GM10847 (cell line): ENCODE measurements around the gene SCGN.

Experiments used
- POLR2A ChIP-seq: IDR thresholded peaks from 2 replicates; pipeline ENCODE4 v1.6.1; 2011; ENCODE audit not compliant: insufficient read length; ENCODE audit errors: extremely low read depth

SCGN gene

DNA sequence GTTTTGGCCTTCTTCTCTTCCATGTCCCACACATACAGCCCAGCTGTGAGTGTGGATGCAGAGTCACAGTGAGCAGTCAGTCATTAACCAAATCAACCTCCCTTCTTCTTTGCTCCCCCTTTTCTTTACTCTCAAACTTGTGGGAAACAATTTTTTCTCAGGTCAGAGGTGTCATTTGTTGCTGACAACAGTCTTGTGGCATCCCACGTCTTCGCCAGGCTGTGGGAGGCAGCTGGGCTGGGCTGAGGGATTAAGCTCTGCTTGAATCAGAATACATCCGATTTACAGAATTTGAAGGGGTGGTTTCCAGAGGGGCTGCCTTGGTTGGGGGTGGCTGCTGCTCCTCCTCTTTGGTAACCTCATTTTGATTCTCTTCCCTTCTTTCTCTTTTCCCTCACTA, 40.5 kb downstream of the SCGN start:
- no peak for TF ChIP-seq POLR2A

DNA sequence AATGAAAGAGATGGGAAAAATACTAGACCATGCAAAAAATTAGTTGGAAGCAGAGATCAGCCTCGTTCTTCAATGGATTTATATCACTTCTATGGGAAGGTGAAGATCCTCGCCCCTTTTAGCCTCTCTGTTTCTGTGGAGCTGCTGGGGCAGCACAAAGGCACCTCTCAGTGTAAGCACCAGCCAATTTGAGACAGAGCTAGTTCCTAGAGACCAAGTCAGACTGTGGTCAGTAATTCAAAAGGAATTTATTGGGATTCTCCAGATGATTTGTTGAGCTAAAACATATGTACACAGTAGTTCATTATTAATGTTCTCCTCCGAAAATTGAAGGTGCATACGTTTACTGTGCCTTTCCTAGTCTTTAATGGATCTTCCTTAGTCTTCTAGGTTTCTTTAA, 42.4 kb downstream of the SCGN start:
- no peak for TF ChIP-seq POLR2A

DNA sequence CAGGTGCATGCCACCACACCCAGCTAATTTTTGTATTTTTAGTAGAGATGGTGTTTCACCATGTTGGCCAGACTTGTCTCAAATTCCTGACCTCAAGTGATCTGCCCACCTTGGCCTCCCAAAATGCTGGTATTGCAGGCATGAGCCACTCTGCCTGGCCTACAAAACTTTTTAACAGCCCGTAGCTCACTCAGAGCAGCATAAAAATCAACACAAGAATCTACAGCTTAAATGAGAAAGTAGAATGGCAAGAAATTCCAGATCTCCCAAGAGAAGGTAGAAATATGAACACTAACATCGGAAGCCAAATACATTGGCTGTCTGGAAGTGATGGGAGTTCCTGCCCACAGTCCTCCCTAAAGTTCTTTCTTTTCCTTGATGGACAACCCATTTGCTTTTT, 43.7 kb downstream of the SCGN start:
- TF ChIP-seq POLR2A, result no peak

DNA sequence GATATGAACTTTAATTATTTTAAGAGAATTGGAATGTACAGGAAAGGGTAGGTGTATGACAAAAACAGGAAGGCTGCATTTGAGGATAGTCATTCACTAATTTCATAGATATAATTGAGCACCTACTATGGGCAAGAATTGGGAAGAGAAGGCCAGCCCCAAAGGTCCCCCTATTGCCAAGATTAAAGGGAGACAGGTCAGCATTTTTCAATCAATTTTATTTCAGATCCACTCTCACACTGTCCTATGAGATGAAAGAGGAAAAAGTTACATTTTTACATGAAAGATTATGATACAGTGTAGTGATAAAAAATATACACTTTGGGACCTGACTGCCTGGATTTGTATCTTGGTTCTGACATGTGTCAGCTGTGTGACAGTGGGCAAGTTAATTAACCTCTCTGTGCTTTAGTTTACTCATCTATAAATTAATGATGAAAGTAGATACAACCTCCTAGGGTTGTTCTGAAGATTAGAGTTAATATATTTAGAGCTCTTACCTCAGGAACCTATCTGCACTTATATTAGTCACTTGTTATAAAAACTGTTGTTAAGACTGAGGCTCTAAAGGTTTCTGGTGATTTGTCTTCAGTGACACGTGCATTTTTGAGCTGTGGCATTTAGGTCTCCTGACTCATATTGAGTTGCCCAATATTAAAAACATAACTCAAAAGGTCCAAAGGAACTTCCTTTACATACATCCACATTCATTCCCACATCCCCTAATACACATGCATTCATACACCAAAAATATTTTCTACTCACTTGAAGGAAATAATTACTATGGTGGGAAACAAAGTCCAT, 45.7 kb downstream of the SCGN start:
- no peak for TF ChIP-seq POLR2A

DNA sequence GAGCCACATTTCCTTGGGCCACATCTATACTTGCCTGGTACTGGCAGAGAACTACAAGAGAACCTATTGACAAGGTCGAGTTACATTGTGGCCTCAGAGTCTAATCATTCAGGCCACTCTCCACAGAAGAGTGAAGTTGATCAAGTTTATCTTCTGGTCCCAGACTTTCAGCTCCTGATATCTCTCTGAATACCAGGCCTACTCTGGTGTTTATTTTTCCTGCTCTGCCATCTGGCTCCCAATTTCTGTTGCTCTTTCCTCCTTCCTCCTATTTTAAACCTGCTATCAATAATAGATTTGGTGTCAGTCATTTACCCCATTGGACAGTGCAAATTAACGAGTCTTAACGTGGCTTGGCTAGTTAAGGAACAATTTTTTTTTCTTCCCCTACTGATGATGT, 46.6 kb downstream of the SCGN start:
- no peak for TF ChIP-seq POLR2A

DNA sequence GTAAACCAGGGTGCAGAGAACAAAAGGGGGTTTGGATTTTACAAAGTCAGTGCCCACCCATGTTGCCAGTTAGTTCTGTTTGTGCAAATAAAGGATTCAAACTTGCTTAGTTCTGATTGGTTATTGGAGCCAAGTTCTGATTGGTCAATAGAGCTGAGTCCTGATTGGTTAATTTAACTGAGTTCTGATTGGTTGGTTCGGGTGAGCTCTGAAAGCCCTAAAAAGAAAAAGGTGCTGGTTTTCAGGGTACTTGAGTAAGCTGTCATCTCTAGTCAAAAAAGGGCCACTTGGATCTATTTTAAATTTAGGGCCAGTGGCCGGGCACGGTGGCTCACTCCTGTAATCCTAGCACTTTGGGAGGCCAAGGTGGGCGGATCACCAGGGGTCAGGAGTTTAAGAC, 47.6 kb downstream of the SCGN start:
- no peak for TF ChIP-seq POLR2A

DNA sequence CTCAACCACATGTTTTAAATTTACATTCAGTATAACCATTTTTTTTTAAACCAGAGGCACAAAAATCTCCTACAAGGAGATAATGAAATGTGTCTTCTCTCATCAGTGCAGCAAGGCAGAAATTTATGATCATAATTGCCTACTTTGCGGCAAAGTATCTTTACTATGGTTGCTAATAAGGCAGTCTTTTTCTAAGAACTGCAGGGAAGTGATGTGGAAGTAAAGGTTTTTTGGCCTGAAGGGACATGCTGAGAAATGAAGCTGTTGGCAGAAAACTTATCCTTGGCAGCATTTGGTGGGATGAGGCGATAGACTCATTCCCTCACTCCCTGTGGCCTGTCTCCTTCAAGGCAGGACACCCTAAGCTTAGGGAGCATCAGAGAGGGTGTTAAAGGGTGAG, 48.7 kb downstream of the SCGN start:
- no peak for TF ChIP-seq POLR2A

DNA sequence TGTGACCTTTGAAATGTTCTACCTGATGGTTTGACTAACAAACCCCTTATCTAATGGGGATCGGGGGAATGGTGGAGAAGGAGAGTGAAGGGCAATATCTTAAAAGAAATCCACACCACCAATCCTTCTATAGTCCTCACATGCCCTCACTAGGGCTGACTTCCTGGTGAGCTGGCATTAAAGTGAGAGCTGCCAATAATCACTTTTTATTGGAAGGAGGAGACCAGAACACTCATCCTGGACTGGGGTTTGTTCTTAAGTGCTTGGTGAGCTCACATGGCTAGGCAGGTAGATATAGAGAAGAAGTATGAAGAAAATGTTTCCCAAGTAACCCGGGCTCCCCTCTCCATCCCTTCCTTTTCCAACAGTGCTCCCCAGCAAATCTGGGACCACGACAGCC, 49.8 kb downstream of the SCGN start:
- TF ChIP-seq POLR2A, result no peak

DNA sequence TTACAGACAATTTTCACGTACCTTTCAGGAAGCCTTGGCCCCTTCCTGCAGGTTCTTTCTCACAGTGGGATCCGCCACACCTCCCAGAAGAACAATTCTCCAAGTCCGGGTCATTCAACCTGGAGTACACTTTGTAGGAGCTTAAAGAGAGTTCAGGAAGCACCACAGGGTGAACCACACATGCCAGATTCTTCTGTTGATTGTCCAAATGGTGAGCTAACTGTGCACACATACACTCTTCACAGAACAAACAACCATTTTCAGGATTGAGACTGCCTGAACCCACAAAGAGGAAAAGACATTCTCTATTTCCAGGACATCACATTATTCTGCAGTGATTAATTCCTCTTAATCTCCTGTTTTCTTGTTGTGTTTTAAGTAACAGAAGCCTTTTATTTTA, 51.0 kb downstream of the SCGN start:
- TF ChIP-seq POLR2A, result no peak

DNA sequence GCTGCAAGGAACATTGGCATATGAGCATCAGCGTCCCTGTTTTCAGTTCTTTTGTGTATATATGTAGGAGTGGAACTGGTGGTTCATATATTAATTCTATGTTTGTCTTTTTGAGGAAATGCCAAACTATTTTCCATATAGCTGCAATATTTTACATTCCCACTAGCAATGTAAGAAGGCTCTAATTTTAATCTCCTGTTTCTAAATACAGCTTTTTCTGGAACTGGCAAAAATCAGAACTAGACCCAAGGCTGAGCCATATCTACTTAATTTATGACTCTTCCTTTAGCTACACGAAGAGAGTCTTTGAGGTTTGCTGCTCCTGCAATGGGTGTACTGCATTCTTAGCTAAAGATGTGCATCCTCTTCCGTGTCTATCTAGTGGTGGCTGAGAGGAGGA, 52.0 kb downstream of the SCGN start:
- no peak for TF ChIP-seq POLR2A

DNA sequence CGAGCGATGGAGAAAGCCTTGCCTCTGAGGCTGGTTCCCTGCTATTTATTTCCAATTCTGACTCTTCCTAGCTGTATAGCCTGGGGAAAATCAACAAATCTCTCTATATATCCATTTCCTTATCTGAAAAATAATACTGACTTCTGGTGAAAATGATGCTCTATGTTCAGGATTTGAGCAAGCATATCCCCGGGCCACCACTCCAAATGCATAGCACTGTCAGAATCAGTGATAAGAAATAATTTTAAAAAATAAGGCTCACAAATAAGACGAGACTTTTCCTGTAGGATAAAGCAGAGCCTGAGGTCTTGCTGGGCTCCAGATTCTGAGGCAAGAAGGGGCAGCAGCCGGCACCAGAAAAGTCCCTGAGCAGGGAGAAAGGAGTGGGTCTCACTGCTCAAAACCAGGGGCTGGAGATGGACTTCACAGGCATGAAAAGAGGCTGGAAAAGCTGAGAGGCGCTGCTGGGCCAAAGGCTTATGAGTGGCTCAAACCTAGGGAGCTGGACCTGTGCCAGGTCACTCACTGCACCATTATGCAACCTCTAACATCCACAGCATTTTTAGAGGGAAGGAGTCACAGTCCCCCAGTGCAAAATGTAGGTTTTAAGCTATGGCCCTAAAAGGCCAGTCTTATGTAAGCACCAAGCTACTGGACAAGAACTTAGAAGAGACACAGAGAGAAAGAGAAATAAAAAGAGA, 54.4 kb downstream of the SCGN start:
- no peak for TF ChIP-seq POLR2A

DNA sequence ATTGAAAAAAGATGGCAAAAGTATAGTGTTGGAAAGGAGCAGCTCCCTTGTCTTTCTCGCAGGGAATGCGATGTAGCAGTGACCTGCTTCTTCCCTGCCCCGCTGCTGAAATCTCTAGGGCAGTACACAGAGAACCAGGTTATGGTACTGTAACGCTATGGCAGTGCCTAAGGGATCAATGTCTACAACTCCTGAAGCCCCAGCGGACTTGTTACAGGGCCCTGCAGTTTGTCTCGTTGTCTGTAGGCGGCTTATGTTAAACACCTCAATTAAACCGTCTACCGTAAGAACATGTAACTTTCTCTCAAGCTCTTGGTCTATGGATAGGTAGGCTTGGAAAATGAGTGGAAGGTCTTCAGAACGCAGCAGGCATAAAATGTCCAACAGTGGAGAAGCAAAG, 57.7 kb downstream of the SCGN start:
- no peak for TF ChIP-seq POLR2A

DNA sequence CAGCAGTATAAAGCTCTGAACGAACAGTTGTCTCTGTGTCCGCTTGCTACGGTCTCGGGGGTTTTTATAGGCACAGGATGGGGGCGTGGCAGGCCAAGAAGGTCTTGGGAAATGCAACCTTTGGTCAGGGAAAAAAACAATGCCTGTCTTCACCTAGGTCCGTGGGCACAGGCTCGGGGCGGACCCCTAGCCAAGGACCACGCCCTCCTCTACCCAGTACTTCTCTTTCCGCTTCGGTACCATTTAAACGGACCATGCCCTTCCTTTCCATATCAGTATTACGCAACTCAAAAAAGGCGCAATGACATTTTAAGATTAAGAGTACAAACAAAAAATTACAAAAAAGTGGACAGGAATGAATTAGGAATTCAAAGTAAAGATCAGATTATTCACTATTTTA, 58.3 kb downstream of the SCGN start:
- TF ChIP-seq POLR2A, result no peak

DNA sequence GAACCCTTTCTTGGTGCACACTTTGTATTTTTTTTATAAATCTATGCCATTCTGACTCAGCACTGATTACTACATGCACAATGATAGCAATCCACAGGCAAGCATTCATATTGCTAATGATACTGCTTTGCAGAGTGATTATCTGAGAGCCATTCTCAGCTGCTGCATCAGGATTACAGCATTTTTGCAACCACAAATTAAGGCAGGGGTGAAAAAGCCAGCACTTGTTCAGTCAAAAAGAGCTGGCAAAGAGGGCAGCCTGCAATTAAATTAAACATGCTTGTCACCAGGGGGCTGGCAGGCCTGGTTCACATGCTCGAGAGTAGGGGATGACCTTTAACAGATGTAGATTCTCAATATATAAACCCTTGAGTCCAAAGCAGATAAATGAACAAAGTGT, 61.8 kb downstream of the SCGN start:
- no peak for TF ChIP-seq POLR2A

DNA sequence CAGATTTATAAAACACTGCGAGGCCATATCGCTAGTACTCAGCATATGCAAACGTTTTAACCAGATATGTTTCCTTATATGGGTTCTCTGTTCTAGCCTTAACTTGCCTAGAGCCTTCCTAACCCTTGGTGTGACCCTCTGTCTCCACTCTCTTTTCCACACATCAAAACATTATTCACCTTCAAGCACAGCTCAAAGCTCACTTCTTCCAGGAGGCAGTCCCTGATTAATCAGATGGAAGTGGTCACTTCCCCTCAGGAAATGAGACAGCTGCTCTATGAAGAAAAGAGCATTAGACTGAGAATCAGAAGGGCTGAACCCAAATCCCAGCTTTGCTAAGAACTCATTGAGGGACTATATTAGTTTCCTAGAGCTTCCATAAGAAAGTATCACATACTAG, 62.8 kb downstream of the SCGN start:
- no peak for TF ChIP-seq POLR2A

DNA sequence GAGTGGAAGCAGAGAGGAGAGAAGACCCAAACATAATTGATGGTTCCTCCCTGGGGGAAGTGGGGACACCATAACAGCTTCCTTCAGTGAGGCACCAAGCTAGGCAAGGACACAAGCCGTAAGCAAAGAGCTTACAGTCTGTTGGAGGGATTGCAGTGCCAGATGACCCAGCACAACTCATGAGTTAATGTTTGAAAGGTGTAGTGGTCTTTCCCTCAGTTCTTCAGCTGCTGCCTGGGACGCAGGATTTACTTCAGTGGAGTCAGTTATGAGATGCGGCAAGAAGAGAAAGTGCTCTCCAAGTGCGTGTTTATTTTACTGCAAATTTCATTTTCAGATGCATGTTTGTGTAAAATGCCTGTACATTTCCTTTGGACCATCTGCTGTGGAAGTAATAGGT, 63.8 kb downstream of the SCGN start:
- TF ChIP-seq POLR2A, result no peak
